Astrocyte (in vitro differentiated cells and primary cell): ENCODE measurements around the gene GRAMD4. TPM values are rescaled to one million over a fixed set of nuclear protein-coding genes. Genes with fewer than 3 reads are reported as not detected.
"Not testable (repeated sequence)": the region's sequence is repeated elsewhere in the genome, so short reads cannot be mapped to it uniquely, and the experiment has no call there.

ENCODE experiments used
- DNase-seq: peaks from one replicate; pipeline ENCODE4 v3.0.0-alpha.2; 2010; ENCODE audit warnings: low read depth
- FAIRE-seq: peaks from 2 replicates; lab custom pipeline; 2011; peaks lifted over from hg19 to GRCh38; lab: Jason Lieb, UNC
- H2AFZ ChIP-seq: 2 replicates; pipeline ENCODE4 v1.6.0; 2012; ENCODE audit warnings: low read depth, low read length, inconsistent platforms
- H3K27ac ChIP-seq: 2 replicates; pipeline ENCODE4 v1.5.1; 2011; ENCODE audit warnings: low read depth, low read length, inconsistent platforms
- H3K27me3 ChIP-seq: 2 replicates; pipeline ENCODE4 v1.6.0; 2011; ENCODE audit warnings: low read length, inconsistent platforms; ENCODE audit not compliant: insufficient read depth
- H3K36me3 ChIP-seq: 2 replicates; pipeline ENCODE4 v1.5.1; 2011; ENCODE audit warnings: low read length, inconsistent platforms; ENCODE audit not compliant: insufficient read depth
- H3K4me1 ChIP-seq: 2 replicates; pipeline ENCODE4 v1.5.1; 2011; ENCODE audit warnings: low read length, inconsistent platforms; ENCODE audit not compliant: insufficient read depth
- H3K4me2 ChIP-seq: 2 replicates; pipeline ENCODE4 v1.6.0; 2012; ENCODE audit warnings: low read length, inconsistent platforms
- H3K4me3 ChIP-seq: 2 replicates; pipeline ENCODE4 v1.5.1; 2011; ENCODE audit warnings: low read depth, mild to moderate bottlenecking, low read length, inconsistent platforms; ENCODE audit not compliant: insufficient read depth
- H3K79me2 ChIP-seq: 2 replicates; pipeline ENCODE4 v1.6.0; 2012; ENCODE audit warnings: mild to moderate bottlenecking, low read length, inconsistent platforms; ENCODE audit not compliant: insufficient read depth
- H3K9ac ChIP-seq: 2 replicates; pipeline ENCODE4 v1.6.0; 2012; ENCODE audit warnings: mild to moderate bottlenecking, low read length, inconsistent platforms
- H3K9me3 ChIP-seq: 2 replicates; pipeline ENCODE4 v1.5.1; 2012; ENCODE audit warnings: low read depth, mild to moderate bottlenecking, low read length, inconsistent platforms; ENCODE audit not compliant: insufficient read depth
- H4K20me1 ChIP-seq: 2 replicates; pipeline ENCODE4 v1.6.0; 2012; ENCODE audit warnings: low read length, inconsistent platforms; ENCODE audit not compliant: insufficient read depth
- H3K27ac Mint-ChIP-seq: one replicate; pipeline ENCODE4 v1.8.0; 2021; ENCODE audit warnings: mild to moderate bottlenecking, mixed read lengths; ENCODE audit not compliant: unreplicated experiment
- H3K27me3 Mint-ChIP-seq: one replicate; pipeline ENCODE4 v1.8.0; 2021; ENCODE audit warnings: low read depth, mixed read lengths; ENCODE audit not compliant: unreplicated experiment
- H3K36me3 Mint-ChIP-seq: one replicate; pipeline ENCODE4 v1.8.0; 2021; ENCODE audit warnings: low read depth, mixed read lengths; ENCODE audit not compliant: unreplicated experiment
- H3K4me1 Mint-ChIP-seq: one replicate; pipeline ENCODE4 v1.8.0; 2021; ENCODE audit warnings: low read depth, mixed read lengths; ENCODE audit not compliant: unreplicated experiment
- H3K4me3 Mint-ChIP-seq: one replicate; pipeline ENCODE4 v1.8.0; 2021; ENCODE audit warnings: mild to moderate bottlenecking, moderate library complexity, mixed read lengths; ENCODE audit not compliant: unreplicated experiment
- H3K9me3 Mint-ChIP-seq: one replicate; pipeline ENCODE4 v1.8.0; 2021; ENCODE audit warnings: mild to moderate bottlenecking, mixed read lengths; ENCODE audit not compliant: unreplicated experiment
- EZH2 ChIP-seq: IDR thresholded peaks from 2 replicates; pipeline ENCODE4 v1.6.1; 2012; ENCODE audit warnings: mild to moderate bottlenecking, low read length, inconsistent platforms; ENCODE audit not compliant: insufficient read depth
- total RNA-seq: library from RNA; stranded (reverse); gene quantifications from 2 replicates; pipeline ENCODE4 v1.2.1, GENCODE V29; 2021
- TF ChIP-seq, protein P1 (sequence below): IDR thresholded peaks from 2 replicates; pipeline ENCODE4 v1.5.1; 2011; ENCODE audit warnings: low read depth, mild to moderate bottlenecking, inconsistent platforms, low read length, moderate library complexity; ENCODE audit not compliant: insufficient read depth

GRAMD4 gene
- total RNA-seq, 1 donor from 2014 or later = 17.8 TPM

DNA sequence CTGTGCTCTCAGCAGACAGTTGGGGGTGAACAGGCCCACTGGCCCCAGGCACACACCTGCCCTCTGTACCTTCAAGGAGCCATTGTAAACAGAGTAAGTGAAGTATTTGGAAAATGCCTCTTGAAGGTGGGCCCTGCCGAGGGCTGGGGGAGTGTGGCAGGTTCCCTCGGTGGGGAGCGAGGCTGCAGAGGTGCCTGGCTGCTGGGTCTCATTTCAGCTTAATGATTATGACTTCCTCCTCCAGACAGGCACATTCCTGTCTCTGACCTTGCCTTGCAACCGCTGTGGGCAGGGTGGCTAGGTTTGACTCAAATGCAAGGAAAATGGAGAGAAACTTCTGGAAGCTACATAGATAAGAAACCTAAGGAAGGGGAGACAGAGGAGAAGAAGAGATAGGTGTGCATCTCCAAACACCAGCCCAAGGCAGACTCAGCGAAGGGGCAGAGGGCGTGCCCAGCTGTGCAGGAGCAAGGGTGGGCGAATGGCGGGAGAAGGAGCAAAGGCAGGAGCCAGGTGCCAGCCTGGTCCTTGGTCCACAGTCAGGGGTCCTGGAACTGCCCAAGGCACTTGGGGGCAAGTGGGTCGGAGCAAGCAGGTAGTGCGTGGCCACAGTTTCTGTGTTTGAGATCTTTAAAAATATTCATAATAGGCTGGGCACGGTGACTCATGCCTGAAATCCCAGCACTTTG, 14.0 kb downstream of the GRAMD4 start:
- H3K27ac Mint-ChIP-seq = peak overlapping the region; percentile 59

DNA sequence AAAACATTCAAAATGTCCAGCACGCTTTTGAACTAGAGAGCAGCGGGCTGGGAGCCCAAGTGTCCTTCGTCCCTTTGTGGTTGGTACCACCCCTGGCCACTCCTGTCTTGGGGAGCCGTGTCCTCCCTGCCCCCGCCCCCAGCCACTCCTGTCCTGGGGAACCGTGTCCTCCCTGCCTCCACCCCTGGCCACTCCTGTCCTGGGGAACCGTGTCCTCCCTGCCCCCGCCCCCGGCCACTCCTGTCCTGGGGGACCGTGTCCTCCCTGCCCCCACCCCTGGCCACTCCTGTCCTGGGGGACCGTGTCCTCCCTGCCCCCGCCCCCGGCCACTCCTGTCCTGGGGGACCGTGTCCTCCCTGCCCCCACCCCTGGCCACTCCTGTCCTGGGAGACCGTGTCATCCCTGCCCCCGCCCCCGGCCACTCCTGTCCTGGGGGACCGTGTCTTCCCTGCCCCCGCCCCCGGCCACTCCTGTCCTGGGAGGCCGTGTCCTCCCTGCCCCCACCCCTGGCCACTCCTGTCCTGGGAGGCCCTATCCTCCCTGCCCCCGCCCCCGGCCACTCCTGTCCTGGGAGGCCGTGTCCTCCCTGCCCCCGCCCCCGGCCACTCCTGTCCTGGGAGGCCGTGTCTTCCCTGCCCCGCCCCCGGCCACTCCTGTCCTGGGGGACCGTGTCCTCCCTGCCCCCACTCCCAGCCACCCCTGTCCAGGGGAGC, 14.9 kb downstream of the GRAMD4 start:
- not testable (repeated sequence) for H3K27ac Mint-ChIP-seq, H3K36me3 ChIP-seq, H3K9ac ChIP-seq, H2AFZ ChIP-seq, H3K79me2 ChIP-seq, H3K36me3 Mint-ChIP-seq, FAIRE-seq, H3K27me3 Mint-ChIP-seq, H3K9me3 ChIP-seq, H3K4me3 ChIP-seq, H3K4me1 Mint-ChIP-seq, H3K4me1 ChIP-seq, H3K27me3 ChIP-seq, H3K4me3 Mint-ChIP-seq, H3K27ac ChIP-seq, DNase-seq, H3K9me3 Mint-ChIP-seq, H3K4me2 ChIP-seq
- peaks cover 21% of the 10 kb centered on the region for H4K20me1 ChIP-seq

More for the DNA sequence above, 14.0 kb downstream of the GRAMD4 start:
- H3K9ac ChIP-seq = no peak overlapping the region
- H2AFZ ChIP-seq = no peak overlapping the region
- no peaks in the 10 kb centered on the region for H3K9me3 ChIP-seq
- no peak overlapping the region for H3K27ac ChIP-seq
- no peaks in the 10 kb centered on the region for H3K79me2 ChIP-seq
- H4K20me1 ChIP-seq = peaks cover 15% of the 10 kb centered on the region
- H3K27me3 ChIP-seq = no peaks in the 10 kb centered on the region
- TF ChIP-seq, protein P1, sequence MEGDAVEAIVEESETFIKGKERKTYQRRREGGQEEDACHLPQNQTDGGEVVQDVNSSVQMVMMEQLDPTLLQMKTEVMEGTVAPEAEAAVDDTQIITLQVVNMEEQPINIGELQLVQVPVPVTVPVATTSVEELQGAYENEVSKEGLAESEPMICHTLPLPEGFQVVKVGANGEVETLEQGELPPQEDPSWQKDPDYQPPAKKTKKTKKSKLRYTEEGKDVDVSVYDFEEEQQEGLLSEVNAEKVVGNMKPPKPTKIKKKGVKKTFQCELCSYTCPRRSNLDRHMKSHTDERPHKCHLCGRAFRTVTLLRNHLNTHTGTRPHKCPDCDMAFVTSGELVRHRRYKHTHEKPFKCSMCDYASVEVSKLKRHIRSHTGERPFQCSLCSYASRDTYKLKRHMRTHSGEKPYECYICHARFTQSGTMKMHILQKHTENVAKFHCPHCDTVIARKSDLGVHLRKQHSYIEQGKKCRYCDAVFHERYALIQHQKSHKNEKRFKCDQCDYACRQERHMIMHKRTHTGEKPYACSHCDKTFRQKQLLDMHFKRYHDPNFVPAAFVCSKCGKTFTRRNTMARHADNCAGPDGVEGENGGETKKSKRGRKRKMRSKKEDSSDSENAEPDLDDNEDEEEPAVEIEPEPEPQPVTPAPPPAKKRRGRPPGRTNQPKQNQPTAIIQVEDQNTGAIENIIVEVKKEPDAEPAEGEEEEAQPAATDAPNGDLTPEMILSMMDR = no peak
- peaks cover 4% of the 10 kb centered on the region for H3K9me3 Mint-ChIP-seq
- DNase-seq (peak; percentile 8), FAIRE-seq (no peak)
- H3K27me3 Mint-ChIP-seq = peaks cover 2% of the 10 kb centered on the region
- peaks cover 4% of the 10 kb centered on the region for H3K4me1 Mint-ChIP-seq
- no peaks in the 10 kb centered on the region for H3K36me3 ChIP-seq
- H3K4me2 ChIP-seq = no peak overlapping the region
- H3K4me1 ChIP-seq = no peaks in the 10 kb centered on the region
- peaks cover 9% of the 10 kb centered on the region for H3K36me3 Mint-ChIP-seq
- peak overlapping the region; percentile 70 for H3K4me3 Mint-ChIP-seq
- no peak overlapping the region for H3K4me3 ChIP-seq

DNA sequence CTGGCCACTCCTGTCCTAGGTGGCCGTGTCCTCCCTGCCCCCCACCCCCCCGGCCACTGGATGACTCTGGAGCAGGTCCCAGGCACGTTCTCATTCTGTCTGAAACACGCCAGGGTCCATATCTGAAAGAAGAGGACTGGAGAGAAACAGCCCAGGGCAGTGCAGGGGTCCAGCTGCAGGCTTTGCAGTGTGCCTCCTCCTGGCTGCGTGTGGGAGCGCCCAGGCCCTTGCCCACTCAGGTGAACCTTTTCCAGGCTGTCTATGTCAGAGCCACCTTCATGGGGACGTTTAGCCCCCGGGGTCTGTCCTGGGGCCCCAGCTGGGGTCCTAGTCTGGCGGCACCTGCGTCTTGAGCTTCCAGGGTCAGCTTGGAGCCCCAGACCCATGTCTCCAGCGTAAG, 15.6 kb downstream of the GRAMD4 start:
- no peaks in the 10 kb centered on the region for H3K4me1 ChIP-seq
- no peak for DNase-seq
- Mint-ChIP-seq H3K27me3 (no peaks in the 10 kb centered on the region), H3K27ac (no peak overlapping the region), H3K36me3 (peaks cover 5% of the 10 kb centered on the region), H3K9me3 (peaks cover 4% of the 10 kb centered on the region), H3K4me3 (no peak overlapping the region), H3K4me1 (peaks cover 4% of the 10 kb centered on the region)
- no peaks in the 10 kb centered on the region for H3K27me3 ChIP-seq
- H3K9ac ChIP-seq = no peak overlapping the region
- H3K4me3 ChIP-seq = no peak overlapping the region
- peaks cover 24% of the 10 kb centered on the region for H4K20me1 ChIP-seq
- no peak overlapping the region for H2AFZ ChIP-seq
- H3K27ac ChIP-seq = no peak overlapping the region
- no peaks in the 10 kb centered on the region for H3K36me3 ChIP-seq
- TF ChIP-seq EZH2 = no peak
- TF ChIP-seq, protein P1 = no peak
- H3K9me3 ChIP-seq = no peaks in the 10 kb centered on the region
- FAIRE-seq = no peak
- no peaks in the 10 kb centered on the region for H3K79me2 ChIP-seq
- no peak overlapping the region for H3K4me2 ChIP-seq
